Daoy (cell line): ENCODE data around the gene CADPS2. TPM values are rescaled to one million over a fixed set of nuclear protein-coding genes. Genes with fewer than 3 reads are reported as not detected.

Source experiments
- DNase-seq: peaks from one replicate; pipeline ENCODE4 v3.0.0-alpha.2; 2015; ENCODE audit warnings: low read depth
- total RNA-seq: library from RNA; depleted of rRNA; stranded (reverse); fragments of >200 nt; shearing (Covaris generic); gene quantifications from 2 replicates; pipeline ENCODE4 v1.2.3, GENCODE V29; 2014; rRNA removed

CADPS2 gene
- total RNA-seq = 12.2 and 15.1 TPM in 2 replicates

GRCh38 chr7:122886357-122887081 lies at the start of gene CADPS2:
CADPS2 (minus strand) TSS chr7:122886460; CDS start chr7:122886337, 123 bp downstream.
- peak; percentile 96 for DNase-seq

GRCh38 chr7:122935620-122936019 lies 49.4 kb upstream of the CADPS2 start:
- no peak for DNase-seq

GRCh38 chr7:122919643-122920181 lies 33.5 kb upstream of the CADPS2 start:
- no peak for DNase-seq

- peak; percentile 51 for DNase-seq
These were observed 28.6 kb upstream of the CADPS2 start for GRCh38 chr7:122914812-122915211.

- peak; percentile 43 for DNase-seq
These were observed 27.3 kb upstream of the CADPS2 start for GRCh38 chr7:122913608-122914007.

GRCh38 chr7:122902751-122903495 lies 16.7 kb upstream of the CADPS2 start:
- peak; percentile 39 for DNase-seq

GRCh38 chr7:122901250-122901649 lies 15.0 kb upstream of the CADPS2 start:
- no peak for DNase-seq

- no peak for DNase-seq
These were observed 10.2 kb upstream of the CADPS2 start for GRCh38 chr7:122896509-122896908.

GRCh38 chr7:122893486-122893885 lies 7.2 kb upstream of the CADPS2 start:
- DNase-seq = no peak

- no peak for DNase-seq
These were observed 2.9 kb upstream of the CADPS2 start for GRCh38 chr7:122889116-122889515.

- DNase-seq = no peak
These were observed 1.6 kb upstream of the CADPS2 start for GRCh38 chr7:122887848-122888247.

- peak; percentile 88 for DNase-seq
These were observed 938 bp upstream of the CADPS2 start for GRCh38 chr7:122887198-122887597.

- DNase-seq = peak; percentile 73
These were observed 490 bp downstream of the CADPS2 start for GRCh38 chr7:122885583-122886356.

GRCh38 chr7:122884186-122884585 lies 2.1 kb downstream of the CADPS2 start:
- DNase-seq = peak; percentile 15

GRCh38 chr7:122883049-122883680 lies 3.1 kb downstream of the CADPS2 start:
- DNase-seq = no peak

- DNase-seq = no peak
These were observed 4.9 kb downstream of the CADPS2 start for GRCh38 chr7:122881324-122881723.

GRCh38 chr7:122869260-122869659 lies 17.0 kb downstream of the CADPS2 start:
- DNase-seq = no peak

GRCh38 chr7:122867471-122867980 lies 18.7 kb downstream of the CADPS2 start:
- DNase-seq = no peak

GRCh38 chr7:122864838-122865237 lies 21.4 kb downstream of the CADPS2 start:
- no peak for DNase-seq

GRCh38 chr7:122864016-122864415 lies 22.2 kb downstream of the CADPS2 start:
- DNase-seq = no peak

- no peak for DNase-seq
These were observed 27.9 kb downstream of the CADPS2 start for GRCh38 chr7:122858320-122858719.
